Type B pancreatic cell (in vitro differentiated cells): ENCODE results near the gene CC2D1B. TPM values are rescaled to one million over a fixed set of nuclear protein-coding genes. Genes with fewer than 3 reads are reported as not detected.
A peak's percentile ranks its signal among the peaks of the same experiment; 100 is the strongest.

Experiments used
- DNase-seq: peaks from one replicate; pipeline ENCODE4 v3.0.0; 2021; ENCODE audit warnings: mixed read lengths; ENCODE audit not compliant: unreplicated experiment; ENCODE audit errors: extremely low spot score
- H3K27ac Mint-ChIP-seq: 2 replicates; pipeline ENCODE4 v1.8.0; 2021; ENCODE audit warnings: mild to moderate bottlenecking, mixed read lengths
- H3K27me3 Mint-ChIP-seq: 2 replicates; pipeline ENCODE4 v1.8.0; 2021; ENCODE audit warnings: mixed read lengths
- H3K36me3 Mint-ChIP-seq: 2 replicates; pipeline ENCODE4 v1.8.0; 2021; ENCODE audit warnings: mixed read lengths
- H3K4me1 Mint-ChIP-seq: one replicate; pipeline ENCODE4 v1.8.0; 2021; ENCODE audit warnings: mixed read lengths; ENCODE audit not compliant: unreplicated experiment
- H3K4me3 Mint-ChIP-seq: 2 replicates; pipeline ENCODE4 v1.8.0; 2021; ENCODE audit warnings: mild to moderate bottlenecking, mixed read lengths
- H3K9me3 Mint-ChIP-seq: 2 replicates; pipeline ENCODE4 v1.8.0; 2021; ENCODE audit warnings: mixed read lengths
- CTCF ChIP-seq: fragments of 200-600 bp; sonication (generic); conservative IDR thresholded peaks from 2 replicates; pipeline ENCODE4 v1.5.0; 2021; ENCODE audit warnings: antibody characterized with exemption, mild to moderate bottlenecking
- total RNA-seq: library from RNA; stranded (reverse); gene quantifications from 2 replicates; pipeline ENCODE4 v1.2.1, GENCODE V29; 2021; ENCODE audit warnings: low replicate concordance

Gene CC2D1B
- total RNA-seq, 1 donor from 2014 or later, result 33.7 TPM

GRCh38 chr1:52404116-52404974, 38.3 kb upstream of the CC2D1B start, which contains the start of the genes ORC1 and PRPF38A:
ORC1 (minus strand) TSS chr1:52404423; CDS start chr1:52402223, 2,200 bp downstream.
PRPF38A (plus strand) TSS chr1:52404602; CDS start chr1:52404750, 148 bp downstream.
- peak; percentile 71 for TF ChIP-seq CTCF
- Mint-ChIP-seq H3K36me3 (peaks cover 12% of the 10 kb centered on the region), H3K9me3 (no peaks in the 10 kb centered on the region), H3K27me3 (no peaks in the 10 kb centered on the region), H3K27ac (peak within 1 kb of the TSS; percentile 100), H3K4me3 (peak within 1 kb of the TSS; percentile 99), H3K4me1 (peaks cover 24% of the 10 kb centered on the region)
- DNase-seq, result peak; percentile 95

- TF ChIP-seq CTCF, result no peak
Measured at GRCh38 chr1:52403566-52404115, 37.6 kb upstream of the CC2D1B start.

GRCh38 chr1:52402860-52403240, 36.8 kb upstream of the CC2D1B start:
- Mint-ChIP-seq H3K36me3 (peaks cover 7% of the 10 kb centered on the region), H3K4me3 (peak overlapping the region; percentile 99), H3K4me1 (peaks cover 24% of the 10 kb centered on the region), H3K9me3 (no peaks in the 10 kb centered on the region), H3K27ac (peak overlapping the region; percentile 100), H3K27me3 (no peaks in the 10 kb centered on the region)
- no peak for DNase-seq
- no peak for TF ChIP-seq CTCF

More at GRCh38 chr1:52403566-52404115, 37.6 kb upstream of the CC2D1B start:
- Mint-ChIP-seq H3K36me3 (peaks cover 7% of the 10 kb centered on the region), H3K27me3 (no peaks in the 10 kb centered on the region), H3K27ac (peak overlapping the region; percentile 100), H3K4me3 (peak overlapping the region; percentile 99), H3K9me3 (no peaks in the 10 kb centered on the region), H3K4me1 (peaks cover 24% of the 10 kb centered on the region)
- no peak for DNase-seq

- no peak overlapping the region for H3K4me3 Mint-ChIP-seq
- no peaks in the 10 kb centered on the region for H3K27me3 Mint-ChIP-seq
- DNase-seq, result no peak
- no peaks in the 10 kb centered on the region for H3K9me3 Mint-ChIP-seq
- TF ChIP-seq CTCF, result no peak
- H3K27ac Mint-ChIP-seq, result no peak overlapping the region
- H3K36me3 Mint-ChIP-seq, result peaks cover 3% of the 10 kb centered on the region
- peaks cover 19% of the 10 kb centered on the region for H3K4me1 Mint-ChIP-seq
Measured at GRCh38 chr1:52400131-52400530, 34.1 kb upstream of the CC2D1B start.

- no peak for DNase-seq
- Mint-ChIP-seq H3K36me3 (peaks cover 3% of the 10 kb centered on the region), H3K27me3 (no peaks in the 10 kb centered on the region), H3K4me1 (peaks cover 18% of the 10 kb centered on the region), H3K27ac (no peak overlapping the region), H3K9me3 (no peaks in the 10 kb centered on the region), H3K4me3 (no peak overlapping the region)
- TF ChIP-seq CTCF, result no peak
Measured at GRCh38 chr1:52399629-52400028, 33.6 kb upstream of the CC2D1B start.
